DMS153 treated with DMSO at 0.1 percent for 48 hours (cell line): ENCODE results near the gene PRR13.
A peak's percentile ranks its signal among the peaks of the same experiment; 100 is the strongest.
"Not testable (repeated sequence)": the region's sequence is repeated elsewhere in the genome, so short reads cannot be mapped to it uniquely, and the experiment has no call there.

Experiments
- DNase-seq: peaks from one replicate; lab custom pipeline; 2025; ENCODE audit not compliant: unreplicated experiment; lab: John Stamatoyannopoulos, UW

The PRR13 gene, protein sequence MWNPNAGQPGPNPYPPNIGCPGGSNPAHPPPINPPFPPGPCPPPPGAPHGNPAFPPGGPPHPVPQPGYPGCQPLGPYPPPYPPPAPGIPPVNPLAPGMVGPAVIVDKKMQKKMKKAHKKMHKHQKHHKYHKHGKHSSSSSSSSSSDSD

DNA sequence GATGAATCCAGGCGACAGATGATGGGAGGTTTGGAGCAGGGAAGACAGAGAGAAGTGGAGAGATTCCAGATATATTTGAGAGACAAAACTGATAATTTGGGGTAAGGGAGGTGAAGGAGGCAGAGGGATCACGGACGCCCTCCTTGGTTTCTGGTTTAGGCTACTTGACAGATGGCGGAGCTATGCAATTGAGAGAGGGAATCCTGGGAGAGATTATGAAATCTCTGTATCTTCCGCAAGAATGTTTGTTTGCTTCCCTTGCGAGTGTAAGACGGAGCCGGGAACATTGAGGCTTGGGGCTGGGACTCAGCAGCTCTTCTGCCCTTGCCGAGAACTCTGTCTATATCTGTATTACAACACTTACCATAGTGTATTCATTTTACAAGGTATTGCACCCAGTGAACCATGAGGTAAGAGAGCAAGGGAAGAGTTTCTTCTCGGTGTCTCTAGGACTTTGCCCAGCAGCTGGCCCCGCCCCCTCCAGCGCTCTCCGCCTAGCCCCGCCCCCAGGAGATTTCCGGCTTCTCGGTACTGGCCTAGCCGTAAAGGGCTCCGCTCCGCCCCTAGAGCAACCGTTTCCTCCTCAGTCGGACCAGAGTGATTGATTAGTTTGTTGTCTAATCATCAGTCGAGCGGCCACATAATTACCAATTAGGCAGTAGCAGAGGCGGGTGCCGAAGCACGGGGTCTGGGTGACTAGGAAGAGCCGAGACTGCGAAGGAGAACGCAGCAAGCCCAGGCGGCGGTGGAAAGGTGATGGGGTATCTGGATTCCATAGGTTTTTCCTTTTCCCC lies at the start of gene PRR13:
TSS of gene PRR13 (plus strand) at position 695 of the 794 bp plus-strand sequence. CDS start 981 bp downstream, outside the sequence.
- DNase-seq: peak; percentile 99

- DNase-seq: no peak
Observed at GRCh38 chr12:53399896-53400295, 41.6 kb upstream of the PRR13 start.

DNA sequence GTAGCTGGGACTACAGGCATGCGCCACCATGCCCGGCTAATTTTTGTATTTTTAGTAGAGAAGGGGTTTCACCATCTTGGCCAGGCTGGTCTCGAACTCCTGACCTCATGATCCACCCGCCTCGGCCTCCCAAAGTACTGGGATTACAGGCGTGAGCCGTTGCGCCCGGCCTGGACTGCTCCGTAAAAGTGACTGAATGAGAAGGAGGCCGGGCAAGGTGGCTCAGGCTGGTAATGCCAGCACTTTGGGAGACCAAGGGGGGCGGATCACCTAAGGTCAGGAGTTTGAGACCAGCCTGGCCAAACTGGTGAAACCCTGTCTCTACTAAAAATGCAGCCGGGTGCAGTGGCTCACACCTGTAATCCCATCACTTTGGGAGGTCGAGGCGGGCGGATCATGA lies 39.2 kb upstream of the PRR13 start:
- DNase-seq: not testable (repeated sequence)

DNA sequence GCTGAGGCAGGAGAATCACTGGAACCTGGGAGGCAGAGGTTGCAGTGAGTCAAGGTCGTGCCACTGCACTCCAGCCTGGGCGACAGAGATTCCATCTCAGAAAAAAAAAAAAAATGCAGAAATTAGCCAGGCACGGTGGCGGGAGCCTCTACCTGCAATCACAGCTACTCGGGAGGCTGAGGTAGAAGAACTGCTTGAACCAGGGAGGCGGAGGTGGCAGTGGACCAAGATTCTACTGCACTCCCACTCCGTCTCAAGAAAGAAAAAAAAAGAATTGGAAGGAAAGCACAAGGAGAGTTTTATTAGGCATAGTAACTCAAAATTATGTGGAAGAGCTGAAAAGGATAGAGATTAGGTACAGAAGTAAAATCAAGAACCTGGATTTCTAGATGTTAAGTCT lies 38.7 kb upstream of the PRR13 start:
- DNase-seq: no peak

GRCh38 chr12:53410951-53411350 lies 30.6 kb upstream of the PRR13 start:
- DNase-seq: no peak

- no peak for DNase-seq
Observed at GRCh38 chr12:53413485-53414204, 27.9 kb upstream of the PRR13 start.

GRCh38 chr12:53414756-53415417 lies 26.6 kb upstream of the PRR13 start:
- DNase-seq: no peak

DNA sequence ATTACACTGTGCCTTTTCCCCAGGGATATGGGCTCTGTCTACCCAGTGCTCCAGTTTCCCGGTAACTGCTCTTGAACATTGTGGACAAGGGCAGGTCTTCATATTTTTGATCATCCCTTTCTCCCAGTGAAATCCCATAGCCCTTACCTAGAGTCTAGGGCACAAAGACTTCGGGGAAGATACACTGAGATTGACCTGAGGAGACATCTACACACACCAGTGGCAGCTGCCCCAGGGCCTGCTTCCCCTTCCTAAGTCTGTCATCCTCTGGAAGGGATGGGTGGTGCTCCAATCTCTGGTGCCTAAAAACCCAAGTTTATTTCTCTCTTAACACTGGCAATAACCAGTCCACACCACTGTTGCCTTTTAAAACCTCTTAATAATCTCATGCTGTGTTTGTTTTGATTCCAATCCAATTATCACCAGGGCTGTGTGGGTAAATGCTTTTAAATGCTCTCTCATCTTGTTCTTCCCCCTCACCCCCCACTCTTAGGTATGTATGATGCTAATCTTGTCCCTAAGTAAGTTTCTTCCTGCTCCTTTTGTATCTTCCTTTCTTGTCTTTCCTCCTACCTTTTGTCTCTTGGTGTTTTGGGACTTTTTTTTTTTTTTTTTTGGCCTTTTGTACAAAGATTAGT lies 25.7 kb upstream of the PRR13 start:
- DNase-seq: not testable (repeated sequence)

DNA sequence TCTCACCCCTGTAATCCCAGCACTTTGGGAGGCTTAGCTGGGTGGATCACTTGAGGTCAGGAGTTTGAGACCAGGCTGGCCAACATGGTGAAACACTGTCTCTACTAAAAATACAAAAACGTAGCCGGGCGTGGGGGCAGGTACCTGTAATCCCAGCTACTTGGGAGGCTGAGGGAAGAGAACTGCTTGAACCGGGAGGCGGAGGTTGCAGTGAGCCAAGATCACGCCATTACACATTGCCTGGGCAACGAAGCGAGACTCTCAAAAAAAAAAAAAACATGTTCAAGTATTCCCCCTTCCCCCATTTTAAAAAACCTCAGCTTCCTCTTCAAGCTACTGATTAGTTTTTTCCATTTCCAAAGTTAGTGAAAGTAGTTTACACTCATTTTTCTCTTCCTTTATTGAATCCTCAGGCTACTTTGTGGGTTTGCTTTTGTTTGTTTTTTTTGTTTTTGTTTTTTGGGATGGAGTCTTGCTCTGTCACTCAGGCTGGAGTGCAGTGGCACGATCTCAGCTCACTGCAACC lies 24.2 kb upstream of the PRR13 start:
- DNase-seq: not testable (repeated sequence)

DNA sequence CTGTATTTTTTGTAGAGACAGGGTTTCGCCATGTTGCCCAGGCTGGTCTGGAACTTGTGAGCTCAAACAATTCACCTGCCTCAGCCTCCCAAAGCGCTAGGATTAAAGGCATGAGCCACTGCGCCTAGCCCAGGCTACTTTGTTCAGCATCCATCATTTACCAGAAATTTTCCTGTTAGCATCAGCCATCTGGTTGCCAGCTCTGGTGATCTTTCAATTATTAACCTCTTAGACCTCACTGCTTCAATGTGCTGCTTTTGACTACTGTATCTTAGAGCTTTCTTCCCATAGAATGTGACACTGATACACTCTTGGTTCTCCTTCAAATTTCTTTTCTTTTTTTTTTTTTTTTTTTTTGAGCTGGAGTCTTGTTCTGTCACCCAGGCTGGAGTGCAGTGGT lies 23.3 kb upstream of the PRR13 start:
- no peak for DNase-seq

DNA sequence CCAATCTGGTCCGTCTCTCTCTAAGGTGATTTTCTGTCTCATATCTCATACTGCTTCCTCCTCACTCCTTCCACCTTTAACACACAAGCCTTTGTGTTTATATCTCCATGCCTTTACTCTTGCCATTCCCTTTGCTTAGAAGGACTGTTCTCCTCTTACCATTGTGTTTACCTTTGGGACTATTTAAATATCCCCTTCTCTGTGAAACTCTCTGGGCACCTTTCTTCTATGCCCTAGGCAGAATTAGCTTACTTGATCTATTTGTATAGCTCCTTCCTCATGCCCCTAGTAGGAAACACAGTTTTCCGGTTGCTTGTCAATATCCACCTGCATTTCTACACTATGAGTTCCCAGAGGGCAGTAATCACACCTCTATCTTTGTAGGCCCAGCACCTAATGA lies 21.8 kb upstream of the PRR13 start:
- DNase-seq: no peak

GRCh38 chr12:53422247-53422646 lies 19.3 kb upstream of the PRR13 start:
- not testable (repeated sequence) for DNase-seq

DNA sequence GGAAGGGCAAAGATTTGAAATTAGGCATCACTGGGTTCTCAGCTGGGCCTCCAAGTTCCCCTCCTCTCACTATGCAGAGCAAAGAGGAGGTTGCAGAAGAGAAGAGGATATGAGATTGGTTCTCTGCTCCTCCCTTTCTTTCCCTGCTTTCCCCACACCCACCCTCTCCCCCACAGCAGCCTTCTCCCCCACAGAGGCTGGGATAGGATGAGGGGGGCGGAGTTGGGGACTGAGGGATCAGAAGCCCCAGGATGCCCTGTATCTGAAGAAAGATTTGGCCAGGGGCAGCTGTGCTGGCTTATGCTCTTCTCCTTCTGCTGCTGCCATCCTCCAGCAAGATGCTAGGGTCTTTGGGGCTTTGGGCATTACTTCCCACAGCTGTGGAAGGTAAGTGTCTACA lies 17.9 kb upstream of the PRR13 start, which contains the start of gene AMHR2:
TSS of gene AMHR2 (plus strand) at position 259 of the 400 bp plus-strand sequence. CDS start at position 339, 80 bp downstream.
- no peak for DNase-seq

GRCh38 chr12:53424626-53425514 lies 16.7 kb upstream of the PRR13 start:
- DNase-seq: no peak

DNA sequence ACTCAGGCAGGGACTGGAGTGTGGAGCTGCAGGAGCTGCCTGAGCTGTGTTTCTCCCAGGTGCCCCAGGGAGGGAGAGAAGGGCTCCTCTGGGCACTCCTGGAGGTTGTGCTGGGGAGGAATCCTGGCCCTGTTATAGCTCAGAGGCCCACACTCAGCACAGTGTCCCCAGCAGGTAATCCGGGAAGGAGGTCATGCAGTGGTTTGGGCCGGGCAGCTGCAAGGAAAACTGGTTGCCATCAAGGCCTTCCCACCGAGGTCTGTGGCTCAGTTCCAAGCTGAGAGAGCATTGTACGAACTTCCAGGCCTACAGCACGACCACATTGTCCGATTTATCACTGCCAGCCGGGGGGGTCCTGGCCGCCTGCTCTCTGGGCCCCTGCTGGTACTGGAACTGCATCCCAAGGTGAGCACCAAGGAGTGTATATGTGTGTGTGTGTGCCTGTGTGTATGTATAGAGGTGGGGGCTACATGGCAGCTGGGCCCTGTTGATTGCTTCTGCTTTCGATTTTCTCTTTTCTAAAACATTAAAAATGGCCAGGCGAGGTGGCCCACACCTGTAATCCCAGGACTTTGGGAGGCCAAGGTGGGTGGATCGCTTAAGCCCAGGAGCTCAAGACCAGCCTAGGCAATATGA lies 15.9 kb upstream of the PRR13 start:
- DNase-seq: no peak

DNA sequence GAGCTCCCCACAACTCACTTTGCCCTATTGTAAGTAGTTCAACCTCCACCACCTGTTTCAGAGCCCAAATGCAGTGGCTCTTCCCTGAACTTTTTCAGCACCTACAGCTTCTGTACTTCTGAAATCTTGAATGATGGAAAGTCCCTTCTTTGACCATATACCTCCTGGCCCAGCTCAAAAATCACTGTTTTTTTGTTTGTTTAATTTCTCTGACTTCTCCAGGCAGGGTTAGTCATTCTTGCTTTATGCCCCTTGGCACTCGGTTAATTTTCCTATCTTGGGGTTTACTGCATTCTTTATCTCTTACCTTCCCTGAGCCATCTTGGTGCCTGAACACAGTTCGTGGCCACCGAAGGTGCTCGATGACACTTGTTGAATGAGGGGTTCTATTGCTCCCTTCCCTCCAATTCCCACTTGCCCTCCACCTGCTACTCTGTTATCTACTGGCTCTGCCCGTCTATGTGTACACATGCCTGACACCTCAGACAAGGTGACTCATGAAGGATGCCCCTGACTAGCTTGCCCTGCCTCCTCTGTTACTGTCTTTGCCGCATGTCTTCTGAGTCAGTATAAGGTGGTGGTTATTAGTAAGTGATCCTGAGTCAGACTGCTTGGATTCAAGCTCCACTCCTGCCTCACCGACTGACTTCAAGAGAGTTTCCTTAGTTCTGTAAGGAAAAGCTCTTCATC lies 13.5 kb upstream of the PRR13 start:
- DNase-seq: no peak

DNA sequence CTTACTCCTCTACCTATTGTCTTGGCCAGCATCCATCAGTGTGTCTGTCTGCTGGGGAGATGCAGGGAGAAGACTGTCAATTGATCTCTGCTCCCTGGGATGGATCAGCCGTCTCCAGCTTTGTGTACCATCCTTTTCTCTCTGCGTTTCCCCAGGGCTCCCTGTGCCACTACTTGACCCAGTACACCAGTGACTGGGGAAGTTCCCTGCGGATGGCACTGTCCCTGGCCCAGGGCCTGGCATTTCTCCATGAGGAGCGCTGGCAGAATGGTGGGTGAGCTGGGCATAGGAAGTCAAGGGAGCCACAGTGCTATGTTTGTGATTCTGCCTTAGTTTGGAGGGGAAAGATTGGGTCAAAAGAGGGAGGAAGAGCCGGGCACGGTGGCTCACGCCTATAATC lies 12.8 kb upstream of the PRR13 start:
- DNase-seq: no peak

- no peak for DNase-seq
Observed at GRCh38 chr12:53430116-53430515, 11.4 kb upstream of the PRR13 start.

DNA sequence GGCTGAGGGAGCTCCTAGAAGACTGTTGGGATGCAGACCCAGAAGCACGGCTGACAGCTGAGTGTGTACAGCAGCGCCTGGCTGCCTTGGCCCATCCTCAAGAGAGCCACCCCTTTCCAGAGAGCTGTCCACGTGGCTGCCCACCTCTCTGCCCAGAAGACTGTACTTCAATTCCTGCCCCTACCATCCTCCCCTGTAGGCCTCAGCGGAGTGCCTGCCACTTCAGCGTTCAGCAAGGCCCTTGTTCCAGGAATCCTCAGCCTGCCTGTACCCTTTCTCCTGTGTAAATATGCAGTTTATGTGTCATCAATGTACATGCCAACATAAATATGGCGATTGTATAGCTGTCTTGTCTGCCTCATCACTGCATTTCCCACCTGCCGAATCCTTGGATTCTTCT lies 10.3 kb upstream of the PRR13 start:
- no peak for DNase-seq
